SK-N-SH (cell line): ENCODE results near the gene CAST.

Source experiments
- MAX ChIP-seq: IDR thresholded peaks from 2 replicates; pipeline ENCODE4 v1.4.0; 2012; ENCODE audit warnings: low read depth
- YY1 ChIP-seq: IDR thresholded peaks from 2 replicates; pipeline ENCODE4 v1.4.0; 2012; ENCODE audit warnings: low read depth, mild to moderate bottlenecking

- TF ChIP-seq MAX, result no peak
- TF ChIP-seq YY1, result no peak
These were observed 127.7 kb downstream of the CAST start for GRCh38 chr5:96789794-96790330.
